ENCODE data around the gene FOXO3.

DNA sequence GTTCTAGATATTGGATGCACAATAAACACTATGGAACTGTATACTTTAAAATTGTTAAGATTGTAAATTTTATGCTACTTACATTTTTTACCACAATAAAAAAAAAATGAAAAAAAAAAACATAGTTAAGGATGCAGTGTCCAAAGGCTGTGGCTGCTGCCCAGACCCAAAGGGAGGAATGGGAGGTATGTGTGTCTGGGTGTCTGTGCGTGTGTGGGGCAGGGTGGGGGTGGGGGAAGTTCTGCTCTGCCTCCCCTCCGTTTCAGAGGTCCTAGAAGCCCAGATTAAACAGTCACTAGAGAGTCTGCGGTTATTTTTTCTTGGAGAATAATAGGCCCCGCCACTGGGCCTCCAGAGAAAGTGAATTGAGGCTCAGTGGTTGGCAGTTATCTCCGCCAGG, 151.1 kb downstream of the FOXO3 start:
- no peak for TF ChIP-seq POLR2A (IDR thresholded peaks at IDR 0.05)
- no peak for TF ChIP-seq CTCF (IDR thresholded peaks at IDR 0.05)
